Lung (tissue), 12 donors: ENCODE measurements around the gene ZBTB37. TPM values are rescaled to one million over a fixed set of nuclear protein-coding genes. Genes with fewer than 3 reads are reported as not detected.
"Not testable (repeated sequence)": the region's sequence is repeated elsewhere in the genome, so short reads cannot be mapped to it uniquely, and the experiment has no call there.

ENCODE experiments used
- ATAC-seq: fragments of 200-7000 bp; cut with Tn5 transposase; one replicate; pipeline ENCODE4 v1.9.1; 2020; ENCODE audit warnings: moderate number of reproducible peaks; ENCODE audit not compliant: insufficient read depth, low FRiP score
- DNase-seq, 3 donors: peaks; one replicate each; pipeline ENCODE4 v3.0.0-alpha.2; 2013 to 2017
- H3K27ac ChIP-seq, 2 donors: one replicate each; pipeline ENCODE4 v1.5.1; 2013; ENCODE audit warnings: mild to moderate bottlenecking in 2 of 2, moderate library complexity in 2 of 2, control low read depth in 1 of 2, inconsistent platforms in 1 of 2, low read depth in 1 of 2, low read length in 1 of 2
- H3K27me3 ChIP-seq, 3 donors: one replicate each; pipeline ENCODE4 v1.5.1; 2013; ENCODE audit warnings: low read length in 2 of 3; ENCODE audit not compliant: control insufficient read depth in 3 of 3, insufficient read depth in 3 of 3
- H3K36me3 ChIP-seq, 4 donors: one replicate each; pipeline ENCODE4 v1.5.1; 2013; ENCODE audit warnings: low read length in 4 of 4, mild to moderate bottlenecking in 1 of 4, moderate library complexity in 1 of 4; ENCODE audit not compliant: control insufficient read depth in 4 of 4, insufficient read depth in 4 of 4
- H3K4me1 ChIP-seq, 5 donors: one replicate each; pipeline ENCODE4 v1.5.1; 2013; ENCODE audit warnings: low read length in 5 of 5, mild to moderate bottlenecking in 2 of 5, moderate library complexity in 1 of 5; ENCODE audit not compliant: control insufficient read depth in 5 of 5, insufficient read depth in 5 of 5
- H3K4me3 ChIP-seq: one replicate; pipeline ENCODE4 v1.5.1; 2013; ENCODE audit warnings: mild to moderate bottlenecking, control low read depth, moderate library complexity
- H3K9ac ChIP-seq, 2 donors: one replicate each; pipeline ENCODE4 v1.5.1; 2013; ENCODE audit warnings: low read length in 2 of 2, control low read depth in 1 of 2; ENCODE audit not compliant: insufficient read depth in 1 of 2
- H3K9me3 ChIP-seq, 4 donors: one replicate each; pipeline ENCODE4 v1.5.1; 2013; ENCODE audit warnings: low read length in 3 of 4, mild to moderate bottlenecking in 1 of 4, moderate library complexity in 1 of 4; ENCODE audit not compliant: control insufficient read depth in 4 of 4, insufficient read depth in 3 of 4
- CTCF ChIP-seq: IDR thresholded peaks from 2 replicates; pipeline ENCODE4 v1.5.1; 2012; ENCODE audit warnings: mild to moderate bottlenecking; ENCODE audit errors: control extremely low read depth, extremely low read depth
- WGBS, 2 donors: extraction: QIAGEN DNeasy Blood & Tissue Kit; methylation state at CpG; one replicate each; pipeline ENCODE4 v1.1.7; 2013; 5-methylcytosine and 5-hydroxymethylcytosine counted together
- polyA plus RNA-seq, 2 donors: library from polyadenylated mRNA; stranded (reverse); fragments of 200-250 nt; gene quantifications; one replicate each; pipeline ENCODE4 v1.2.1, GENCODE V29; 2013
- total RNA-seq, 2 donors: library from RNA; depleted of rRNA in 1 of 2; stranded (reverse); fragments of >200 nt in 1 of 2; gene quantifications; one replicate each; pipeline ENCODE4 v1.2.1, GENCODE V29; 2014 to 2021
- donor health status: control.
- donor health status: control.
- donor health status: Bipolar disorder and iron deficiency.
- donor health status: healthy.
- donor health status: DM: yes; HTN: yes; CAD: no.

ZBTB37 gene
- total and polyA plus RNA-seq, 4 donors: 1.6 to 29.8 (median 7.3) TPM

GRCh38 chr1:173861731-173862145 lies 6.4 kb upstream of the ZBTB37 start:
- peaks cover 0 to 23% (median 13%) of the 10 kb centered on the region in 5 donors for H3K4me1 ChIP-seq

GRCh38 chr1:173862146-173862768 lies 5.9 kb upstream of the ZBTB37 start:
- peaks cover 0 to 26% (median 14%) of the 10 kb centered on the region in 5 donors for H3K4me1 ChIP-seq
- not testable (repeated sequence) for H3K9ac ChIP-seq, H3K27me3 ChIP-seq, DNase-seq, H3K4me3 ChIP-seq, ATAC-seq, H3K9me3 ChIP-seq, H3K27ac ChIP-seq
- 88 to 89% methylated on average over 13 of the region's 13 CpGs for WGBS, 2 donors
- H3K36me3 ChIP-seq: peaks cover 15 to 49% (median 24%) of the 10 kb centered on the region in 4 donors

More at GRCh38 chr1:173861731-173862145, 6.4 kb upstream of the ZBTB37 start:
- H3K9ac ChIP-seq: no peak overlapping the region
- peaks cover 16 to 52% (median 26%) of the 10 kb centered on the region in 4 donors for H3K36me3 ChIP-seq
- DNase-seq (no peak), ATAC-seq (no peak)
- H3K27ac ChIP-seq: peak overlapping the region in 1 of 2 donors; percentile 40
- TF ChIP-seq CTCF: no peak
- WGBS, 2 donors: 95 to 97% methylated on average over 7 of the region's 7 CpGs
- no peak overlapping the region for H3K4me3 ChIP-seq
- H3K9me3 ChIP-seq: no peaks in the 10 kb centered on the region
- H3K27me3 ChIP-seq: no peaks in the 10 kb centered on the region

DNA sequence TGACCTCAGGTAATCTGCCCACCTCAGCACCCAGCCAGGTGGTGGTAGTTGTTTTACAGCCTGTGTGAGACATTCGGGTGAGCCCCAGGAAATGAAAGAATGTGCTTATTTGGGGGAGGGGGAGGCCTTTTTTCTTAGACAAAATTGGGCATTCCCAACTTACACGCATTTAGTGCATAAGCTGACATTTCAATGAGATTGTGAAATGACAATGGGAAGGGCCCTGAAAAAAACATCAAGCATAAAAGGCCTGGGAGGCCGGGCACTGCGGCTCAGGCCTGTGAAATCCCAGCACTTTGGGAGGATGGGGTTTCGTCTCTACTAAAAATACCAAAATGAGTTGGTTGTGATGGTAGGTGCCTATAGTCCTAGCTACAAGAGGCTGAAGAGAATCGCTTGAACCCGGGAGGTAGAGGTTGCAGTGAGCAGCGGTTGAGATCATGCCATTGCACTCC lies 5.4 kb upstream of the ZBTB37 start:
- peaks cover 11 to 46% (median 24%) of the 10 kb centered on the region in 4 donors for H3K36me3 ChIP-seq
- no peaks in the 10 kb centered on the region for H3K27me3 ChIP-seq
- WGBS, 2 donors: 75% methylated on average over 8 of the region's 8 CpGs

More for the DNA sequence above, 5.4 kb upstream of the ZBTB37 start:
- no peak for DNase-seq
- TF ChIP-seq CTCF: no peak
- no peak overlapping the region for H3K9ac ChIP-seq
- no peaks in the 10 kb centered on the region for H3K9me3 ChIP-seq
- H3K27ac ChIP-seq: no peak overlapping the region
- H3K4me3 ChIP-seq: no peak overlapping the region
- no peak for ATAC-seq
- peaks cover 0 to 26% (median 14%) of the 10 kb centered on the region in 5 donors for H3K4me1 ChIP-seq
